ENCODE results near the gene MLLT3. TPM values are rescaled to one million over a fixed set of nuclear protein-coding genes. Genes with fewer than 3 reads are reported as not detected.

Gene MLLT3
- total RNA-seq, 1 donor from 2014 or later, result 40.0 TPM

DNA sequence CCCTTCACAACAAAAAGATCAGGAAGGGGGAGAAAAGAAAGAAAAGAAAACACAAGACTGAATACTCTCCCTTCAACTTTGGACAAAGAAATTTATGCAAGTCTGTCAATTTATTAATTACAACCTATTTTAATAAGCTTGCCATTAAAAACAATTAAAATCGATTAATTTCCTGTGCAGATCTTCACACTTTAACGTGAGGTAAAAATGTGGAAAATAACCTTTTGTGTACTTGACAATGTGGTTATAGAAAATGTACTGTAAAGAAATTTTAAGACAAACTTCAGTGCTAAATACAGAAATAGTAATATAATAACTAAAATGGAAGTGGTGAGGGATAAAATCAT, 2.7 kb upstream of the MLLT3 start:
- DNase-seq (ENCODE audit: low read depth), result no peak

GRCh38 chr9:20624201-20625002, 2.1 kb upstream of the MLLT3 start:
- peak; percentile 74 for DNase-seq (ENCODE audit: low read depth)

DNA sequence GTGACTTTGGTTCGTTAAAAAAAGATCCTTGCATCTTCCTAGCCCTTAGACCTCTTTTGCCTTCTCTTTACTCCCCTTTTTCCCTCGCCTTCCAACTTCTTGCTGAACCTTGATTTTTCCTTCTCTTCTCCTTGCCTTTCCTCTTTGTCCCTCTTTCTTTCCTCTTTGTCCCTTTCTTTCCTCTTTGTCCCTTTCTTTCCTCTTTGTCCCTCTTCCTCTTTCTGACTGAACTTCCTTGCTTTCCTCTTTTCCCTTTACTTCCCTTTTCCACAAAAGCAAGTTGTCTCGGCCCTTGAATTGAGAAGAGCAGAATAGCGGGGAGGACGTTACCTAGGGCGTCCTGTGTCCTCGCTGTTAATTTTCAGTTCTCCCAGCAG, 1.4 kb upstream of the MLLT3 start:
- DNase-seq (ENCODE audit: low read depth), result no peak

- DNase-seq (ENCODE audit: low read depth), result no peak
These were observed 885 bp upstream of the MLLT3 start for GRCh38 chr9:20623021-20623747.

DNA sequence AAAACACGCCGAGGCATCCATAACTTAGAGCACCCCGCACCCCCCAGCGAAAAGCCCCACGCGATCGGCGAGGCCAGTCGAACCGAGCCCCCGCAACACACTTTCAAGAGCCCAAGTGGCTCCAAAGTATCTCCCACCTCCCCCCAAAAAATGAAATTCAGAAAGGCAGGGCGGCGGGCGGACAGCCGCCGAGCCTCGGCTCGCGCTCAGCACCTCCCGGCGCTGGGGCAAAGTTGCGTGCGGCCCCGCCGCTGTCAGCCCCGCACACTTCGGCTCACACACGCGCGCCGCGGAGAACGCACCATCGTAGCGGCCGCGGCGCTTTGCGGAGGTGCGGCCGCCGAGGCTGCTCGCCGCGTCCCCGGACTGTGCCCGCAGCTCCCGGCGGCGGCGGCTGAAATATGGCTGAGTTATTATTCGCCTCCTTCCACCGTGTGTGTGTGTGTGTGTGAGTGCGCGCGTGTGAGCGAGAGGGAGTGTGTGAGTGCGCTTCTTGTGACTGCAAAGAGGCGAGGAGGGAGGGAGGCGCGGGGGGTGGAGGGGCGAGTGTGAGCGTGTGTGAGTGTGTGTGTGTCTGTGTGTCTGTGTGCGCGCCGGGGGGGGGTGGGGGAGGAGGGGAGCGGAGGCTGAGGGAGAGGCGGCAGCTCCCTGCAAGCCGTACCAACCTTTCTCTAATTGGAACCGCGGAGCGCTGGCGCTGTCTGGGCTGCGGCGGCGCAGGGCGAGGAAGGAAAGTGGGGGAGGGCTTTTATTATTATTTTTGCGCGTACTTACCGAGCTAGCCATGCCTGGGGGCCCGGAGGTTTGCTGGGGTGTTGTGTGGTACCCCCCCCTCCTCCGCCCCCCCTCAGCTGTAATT, 599 bp downstream of the MLLT3 start:
- no peak for DNase-seq (ENCODE audit: low read depth)

DNA sequence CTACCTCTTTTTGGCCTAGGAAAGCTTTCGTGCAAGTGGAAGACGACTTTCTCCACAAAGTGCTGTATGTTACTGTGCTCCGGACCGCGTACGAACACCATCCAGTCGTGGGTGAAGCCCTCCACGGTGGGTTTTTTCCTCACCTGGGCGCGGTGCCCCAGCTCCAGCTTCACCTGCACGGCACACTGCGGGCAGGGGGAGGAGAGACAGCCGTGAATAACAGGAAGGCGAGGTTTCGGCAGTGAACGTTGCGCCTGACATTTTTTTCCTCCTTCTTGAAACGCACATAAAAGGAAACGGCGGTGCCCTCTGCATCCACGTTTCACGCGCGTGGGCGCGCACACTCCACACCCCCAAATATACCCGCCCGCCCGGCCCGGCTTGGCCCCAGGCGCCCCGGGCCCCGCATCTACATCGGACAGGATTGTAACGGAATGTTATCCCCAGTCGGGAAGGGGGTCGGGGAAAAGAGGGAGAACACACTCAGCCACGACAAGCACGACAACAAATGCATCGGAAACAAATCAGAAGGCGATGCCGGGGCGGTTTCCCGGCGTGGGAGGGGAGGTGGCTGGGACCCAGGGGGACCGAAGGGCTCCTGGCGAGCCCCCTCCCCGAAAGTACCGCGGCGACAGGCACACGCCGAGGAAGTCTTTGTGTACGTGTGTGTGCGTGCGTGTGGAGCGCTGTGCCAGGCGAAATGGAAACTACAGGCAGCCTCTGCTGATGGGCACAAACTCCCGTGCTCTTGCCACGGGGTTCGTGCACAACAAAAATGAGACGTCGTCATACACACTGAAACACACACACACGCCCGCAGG, 1.4 kb downstream of the MLLT3 start:
- no peak for DNase-seq (ENCODE audit: low read depth)

DNA sequence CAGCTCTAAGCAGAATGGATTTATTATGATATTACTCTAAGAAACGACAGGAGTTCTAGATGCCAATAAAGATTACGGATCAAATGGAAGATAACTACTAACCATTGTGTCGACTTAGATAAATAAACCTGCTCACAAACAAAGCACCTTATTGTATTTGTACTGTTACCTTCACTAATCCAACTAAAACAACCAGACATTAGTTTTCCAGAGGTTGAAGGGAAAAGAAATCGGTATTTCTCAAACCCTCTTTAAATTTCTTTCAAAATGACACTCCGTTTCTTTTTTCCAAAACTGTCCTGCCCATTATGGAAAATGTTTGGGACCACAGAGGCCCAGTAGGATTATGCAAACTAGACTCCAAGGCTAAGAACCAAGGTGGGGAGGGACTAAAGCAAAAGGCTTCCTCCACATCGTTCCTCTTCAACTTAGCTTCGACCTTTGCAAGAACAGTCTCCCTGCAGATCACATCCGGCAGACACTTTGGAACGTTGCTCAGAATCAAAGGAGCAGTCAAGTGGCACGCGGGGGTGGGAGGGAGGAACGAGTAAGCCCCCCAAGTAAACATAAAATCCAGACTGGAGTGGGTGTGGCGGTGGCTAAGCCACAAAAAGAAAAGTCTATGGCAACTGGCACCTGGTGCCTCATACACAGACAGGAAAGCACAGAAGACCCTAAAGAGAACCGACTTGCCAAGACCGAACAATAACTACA, 2.7 kb downstream of the MLLT3 start:
- DNase-seq (ENCODE audit: low read depth), result peak; percentile 52

DNA sequence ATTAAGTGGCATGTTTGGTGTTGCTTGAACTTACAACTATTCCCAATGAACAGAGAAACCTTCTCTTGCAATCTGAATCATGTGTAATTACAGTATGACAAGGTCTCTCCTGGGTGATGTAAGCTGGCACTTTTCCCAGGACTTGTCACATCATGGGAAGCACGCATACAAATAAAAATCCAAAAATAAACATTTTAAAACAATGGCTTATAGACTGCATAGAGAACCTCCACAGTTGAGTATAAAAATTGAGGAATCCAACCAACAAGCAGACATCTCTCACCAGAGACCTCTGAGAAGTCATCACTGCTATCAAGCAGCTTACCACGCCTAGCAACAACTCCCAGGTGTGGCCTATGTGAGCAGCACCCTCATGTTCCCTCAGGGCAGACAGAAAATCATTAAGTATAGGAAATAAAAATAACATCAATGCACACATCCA, 3.9 kb downstream of the MLLT3 start:
- peak; percentile 83 for DNase-seq (ENCODE audit: low read depth)

- no peak for DNase-seq (ENCODE audit: low read depth)
These were observed 5.5 kb downstream of the MLLT3 start for GRCh38 chr9:20616808-20617207.

DNA sequence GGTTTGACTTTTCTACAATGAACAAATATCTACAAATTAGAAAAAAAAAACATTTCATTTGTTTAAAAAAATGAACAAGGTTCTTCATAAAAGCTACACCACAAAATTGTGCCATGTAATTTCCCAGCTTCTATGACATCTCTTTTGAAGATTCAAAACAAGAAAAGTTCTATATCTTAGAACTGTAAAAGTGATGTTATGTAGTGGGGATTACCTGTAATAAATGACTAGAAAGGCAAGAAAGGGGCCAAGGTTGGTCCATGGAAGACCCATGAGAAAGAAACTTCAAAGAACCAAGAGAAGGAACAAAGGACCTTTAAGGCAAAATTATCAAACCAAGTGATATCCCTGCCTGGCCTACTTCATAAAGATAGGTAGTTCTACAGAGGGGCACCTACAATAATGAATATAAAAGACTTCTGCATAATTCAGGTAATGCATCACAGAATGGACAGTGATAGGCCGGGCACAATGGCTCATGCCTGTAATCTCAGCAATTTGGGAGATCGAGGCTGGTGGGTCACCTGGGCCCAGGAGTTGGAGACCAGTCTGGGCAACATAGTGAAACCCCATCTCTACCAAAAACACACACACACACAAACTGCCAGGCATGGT, 7.6 kb downstream of the MLLT3 start:
- DNase-seq (ENCODE audit: low read depth), result no peak

GRCh38 chr9:20611691-20612287, 10.5 kb downstream of the MLLT3 start:
- peak; percentile 93 for DNase-seq (ENCODE audit: low read depth)

DNA sequence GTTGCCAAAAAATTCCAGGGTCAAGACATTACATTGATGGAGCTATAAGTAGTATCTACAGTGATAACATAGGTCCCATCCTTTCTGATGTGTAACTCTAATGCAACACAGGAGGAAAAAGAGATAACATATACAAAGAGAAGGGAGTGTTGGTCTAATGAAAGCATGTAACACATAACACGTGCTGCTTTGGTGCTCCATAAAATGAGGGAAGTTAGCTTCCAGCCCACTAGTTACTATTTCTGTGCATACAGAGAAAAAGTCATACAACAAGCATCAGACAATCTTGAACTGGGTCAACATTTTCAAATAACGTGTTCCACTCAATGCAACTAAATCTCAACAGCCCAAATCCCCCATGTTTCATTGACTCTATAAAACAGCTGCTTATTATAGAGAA, 11.7 kb downstream of the MLLT3 start:
- DNase-seq (ENCODE audit: low read depth), result no peak

- DNase-seq (ENCODE audit: low read depth), result no peak
These were observed 13.7 kb downstream of the MLLT3 start for GRCh38 chr9:20608582-20608981.

DNA sequence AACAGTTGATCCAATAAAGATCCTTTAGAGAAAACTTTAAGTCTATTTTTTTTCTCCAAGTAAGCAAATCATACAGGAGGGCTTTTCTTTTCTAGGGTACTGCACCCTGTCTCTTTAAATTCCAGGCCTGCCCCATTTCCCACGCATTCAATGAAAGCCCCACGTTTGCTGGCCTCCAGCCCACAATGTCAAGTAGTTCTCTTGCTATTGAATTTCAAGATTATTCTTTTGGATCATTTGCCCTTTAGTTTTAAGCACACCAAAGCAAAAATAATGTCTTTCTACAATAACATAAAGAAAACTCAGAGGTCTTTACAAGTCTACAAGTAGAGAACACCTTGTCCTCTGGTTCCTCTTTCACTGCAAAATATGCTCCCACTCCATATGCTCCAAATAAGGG, 15.6 kb downstream of the MLLT3 start:
- DNase-seq (ENCODE audit: low read depth), result no peak

GRCh38 chr9:20604562-20604961, 17.7 kb downstream of the MLLT3 start:
- DNase-seq (ENCODE audit: low read depth), result peak; percentile 54

- DNase-seq (ENCODE audit: low read depth), result no peak
These were observed 18.6 kb downstream of the MLLT3 start for GRCh38 chr9:20603524-20604268.

DNA sequence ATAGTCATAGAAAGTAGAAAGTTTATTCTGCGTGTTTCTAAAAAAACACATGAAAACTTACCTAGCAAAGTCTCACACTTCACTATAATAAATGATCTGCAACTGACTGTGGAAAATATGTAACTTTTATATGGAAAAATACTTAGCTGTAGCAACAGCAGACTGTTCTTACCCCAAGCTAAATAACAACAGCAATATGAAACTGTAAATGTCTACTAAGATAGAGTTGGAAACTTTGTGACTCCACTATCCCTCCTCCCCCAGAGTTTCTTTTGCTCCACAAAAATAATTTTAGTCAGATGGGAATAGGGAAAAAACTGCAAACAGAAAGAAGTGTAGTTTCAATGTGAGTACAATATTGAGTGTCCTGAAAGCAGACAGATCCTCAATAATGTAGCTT, 21.0 kb downstream of the MLLT3 start:
- DNase-seq (ENCODE audit: low read depth), result no peak

DNA sequence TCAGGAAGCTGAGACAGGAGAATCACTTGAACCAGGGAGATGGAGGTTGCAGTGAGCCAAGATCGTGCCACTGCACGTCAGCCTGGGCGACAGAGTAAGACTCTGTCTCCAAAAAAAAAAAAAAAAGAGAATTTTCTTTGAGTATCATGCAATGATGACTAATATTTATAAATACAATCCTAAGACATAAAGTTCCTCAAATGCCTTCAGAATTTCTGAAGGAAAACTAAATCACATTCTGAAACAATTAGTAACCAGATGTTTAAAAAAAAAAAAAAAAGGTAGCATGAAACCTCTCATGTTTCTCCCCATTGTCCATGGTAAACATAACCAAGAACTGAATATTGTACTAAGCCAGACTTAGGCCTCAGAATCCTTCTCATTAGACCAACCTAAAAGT, 23.1 kb downstream of the MLLT3 start:
- DNase-seq (ENCODE audit: low read depth), result no peak

GRCh38 chr9:20598367-20598766, 23.9 kb downstream of the MLLT3 start:
- no peak for DNase-seq (ENCODE audit: low read depth)
